Caco-2 (cell line): ENCODE results near the gene PRLR. TPM values are rescaled to one million over a fixed set of nuclear protein-coding genes. Genes with fewer than 3 reads are reported as not detected.

Experiments used
- BruUV-seq: library from RNA; stranded (reverse); fragments of 400-500 nt; replicated peaks from 2 replicates; lab custom pipeline; 2021; lab: Mats Ljungman, UMichigan
- CTCF ChIA-PET: fragments of 300-600 bp; sonication (Branson Sonifier 250); formaldehyde crosslinking; loops from one replicate; lab custom pipeline; 2022; ENCODE audit warnings: antibody characterized with exemption; lab: Charles Lee
- POLR2A ChIA-PET: fragments of 300-600 bp; sonication (Branson Sonifier 250); formaldehyde crosslinking; loops from one replicate; lab custom pipeline; 2022; ENCODE audit warnings: antibody characterized with exemption; lab: Charles Lee
- DNase-seq, 2 experiments: peaks; one replicate each; pipeline versions ENCODE4 v3.0.0 to v3.0.0-alpha.2; 2020 to 2022
- H3K27me3 ChIP-seq: replicated peaks from 2 replicates; pipeline ENCODE4 v1.6.0; 2011; ENCODE audit warnings: low read length; ENCODE audit not compliant: control insufficient read depth, insufficient read depth
- H3K36me3 ChIP-seq: 2 replicates; pipeline ENCODE4 v1.5.1; 2011; ENCODE audit warnings: low read length; ENCODE audit not compliant: control insufficient read depth, insufficient read depth
- H3K4me1 ChIP-seq: fragments of 250-450 bp; sonication (Bioruptor Pico); 2 replicates; pipeline ENCODE4 v1.5.1; 2020; ENCODE audit warnings: mild to moderate bottlenecking
- H3K4me3 ChIP-seq: 2 replicates; pipeline ENCODE4 v1.5.1; 2011; ENCODE audit warnings: low read depth, mild to moderate bottlenecking, control low read depth, low read length
- H3K9me3 ChIP-seq: fragments of 250-450 bp; sonication (Bioruptor Pico); 2 replicates; pipeline ENCODE4 v1.5.1; 2020; ENCODE audit warnings: mild to moderate bottlenecking, moderate library complexity
- H3K27ac Mint-ChIP-seq: one replicate; pipeline ENCODE4 v1.8.0; 2022; ENCODE audit warnings: mixed read lengths; ENCODE audit not compliant: unreplicated experiment
- H3K27me3 Mint-ChIP-seq: one replicate; pipeline ENCODE4 v1.8.0; 2022; ENCODE audit warnings: mixed read lengths; ENCODE audit not compliant: insufficient read depth, unreplicated experiment
- H3K36me3 Mint-ChIP-seq: one replicate; pipeline ENCODE4 v1.8.0; 2022; ENCODE audit warnings: mild to moderate bottlenecking, mixed read lengths; ENCODE audit not compliant: insufficient read depth, unreplicated experiment
- H3K4me1 Mint-ChIP-seq: one replicate; pipeline ENCODE4 v1.8.0; 2022; ENCODE audit warnings: low read depth, mixed read lengths; ENCODE audit not compliant: unreplicated experiment
- H3K4me3 Mint-ChIP-seq: one replicate; pipeline ENCODE4 v1.8.0; 2022; ENCODE audit warnings: mild to moderate bottlenecking, moderate library complexity, mixed read lengths; ENCODE audit not compliant: unreplicated experiment
- H3K9me3 Mint-ChIP-seq: one replicate; pipeline ENCODE4 v1.8.0; 2022; ENCODE audit warnings: mixed read lengths; ENCODE audit not compliant: unreplicated experiment
- intact Hi-C: fragments of 100-400 bp; cut with micrococcal nuclease; formaldehyde crosslinking; loops from one replicate; pipeline ENCODE4 v1.10.0; 2022; ENCODE audit not compliant: unreplicated experiment
- total RNA-seq: library from RNA; stranded (reverse); gene quantifications from 2 replicates; pipeline ENCODE4 v1.2.3, GENCODE V29; 2022
- TF ChIP-seq, protein P1 (sequence below), 2 experiments: fragments of 200-600 bp in 1 of 2; IDR thresholded peaks; 1 replicate in 1 of 2; 2 replicates in 1 of 2; pipeline versions ENCODE4 v1.5.1 to v1.8.0; 2011 to 2022; ENCODE audit warnings: antibody characterized with exemption in 1 of 2, control low read depth in 1 of 2, inconsistent platforms in 1 of 2, low read depth in 1 of 2, low read length in 1 of 2, mild to moderate bottlenecking in 1 of 2, moderate library complexity in 1 of 2; ENCODE audit not compliant: insufficient read depth in 1 of 2, severe bottlenecking in 1 of 2, unreplicated experiment in 1 of 2

Gene PRLR
- total RNA-seq, 1 experiment from 2014 or later = 2.3 TPM

DNA sequence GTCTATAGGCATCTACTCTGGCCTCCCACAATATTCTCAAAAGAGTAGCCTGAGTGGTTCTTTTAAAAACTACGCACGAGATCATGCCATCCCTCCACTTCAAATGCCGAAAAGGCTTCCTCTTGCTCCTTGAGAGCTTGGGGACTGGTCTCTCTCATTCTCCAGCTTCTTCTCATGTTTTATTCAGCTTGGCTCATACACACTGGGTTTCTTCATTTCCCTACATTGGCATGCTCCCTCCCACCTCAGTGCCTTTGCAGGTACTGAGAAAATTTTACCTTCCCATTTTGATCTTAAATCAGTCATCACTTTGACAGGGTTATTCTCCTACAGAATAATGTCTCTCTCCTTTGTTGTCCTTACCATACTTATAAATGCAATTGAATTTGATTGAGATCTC lies 20.4 kb downstream of the PRLR start:
- CTCF ChIA-PET = no interaction called here
- Histone ChIP-seq H3K36me3 (no peaks in the 10 kb centered on the region), H3K9me3 (no peaks in the 10 kb centered on the region), H3K4me1 (no peaks in the 10 kb centered on the region), H3K27me3 (no peaks in the 10 kb centered on the region), H3K4me3 (no peak overlapping the region)
- Mint-ChIP-seq H3K36me3 (no peaks in the 10 kb centered on the region), H3K27ac (no peak overlapping the region), H3K9me3 (no peaks in the 10 kb centered on the region), H3K27me3 (peaks cover 7% of the 10 kb centered on the region), H3K4me1 (no peaks in the 10 kb centered on the region), H3K4me3 (no peak overlapping the region)
- DNase-seq = no peak
- no TSS peak for BruUV-seq
- TF ChIP-seq, protein P1, sequence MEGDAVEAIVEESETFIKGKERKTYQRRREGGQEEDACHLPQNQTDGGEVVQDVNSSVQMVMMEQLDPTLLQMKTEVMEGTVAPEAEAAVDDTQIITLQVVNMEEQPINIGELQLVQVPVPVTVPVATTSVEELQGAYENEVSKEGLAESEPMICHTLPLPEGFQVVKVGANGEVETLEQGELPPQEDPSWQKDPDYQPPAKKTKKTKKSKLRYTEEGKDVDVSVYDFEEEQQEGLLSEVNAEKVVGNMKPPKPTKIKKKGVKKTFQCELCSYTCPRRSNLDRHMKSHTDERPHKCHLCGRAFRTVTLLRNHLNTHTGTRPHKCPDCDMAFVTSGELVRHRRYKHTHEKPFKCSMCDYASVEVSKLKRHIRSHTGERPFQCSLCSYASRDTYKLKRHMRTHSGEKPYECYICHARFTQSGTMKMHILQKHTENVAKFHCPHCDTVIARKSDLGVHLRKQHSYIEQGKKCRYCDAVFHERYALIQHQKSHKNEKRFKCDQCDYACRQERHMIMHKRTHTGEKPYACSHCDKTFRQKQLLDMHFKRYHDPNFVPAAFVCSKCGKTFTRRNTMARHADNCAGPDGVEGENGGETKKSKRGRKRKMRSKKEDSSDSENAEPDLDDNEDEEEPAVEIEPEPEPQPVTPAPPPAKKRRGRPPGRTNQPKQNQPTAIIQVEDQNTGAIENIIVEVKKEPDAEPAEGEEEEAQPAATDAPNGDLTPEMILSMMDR (IDR thresholded peaks at IDR 0.05; ENCODE audit: insufficient read depth in 1 of 2, low read depth in 1 of 2, low read length in 1 of 2, severe bottlenecking in 1 of 2, unreplicated experiment in 1 of 2) = no peak
- intact Hi-C loops = no loop called here
- POLR2A ChIA-PET = no interaction called here

DNA sequence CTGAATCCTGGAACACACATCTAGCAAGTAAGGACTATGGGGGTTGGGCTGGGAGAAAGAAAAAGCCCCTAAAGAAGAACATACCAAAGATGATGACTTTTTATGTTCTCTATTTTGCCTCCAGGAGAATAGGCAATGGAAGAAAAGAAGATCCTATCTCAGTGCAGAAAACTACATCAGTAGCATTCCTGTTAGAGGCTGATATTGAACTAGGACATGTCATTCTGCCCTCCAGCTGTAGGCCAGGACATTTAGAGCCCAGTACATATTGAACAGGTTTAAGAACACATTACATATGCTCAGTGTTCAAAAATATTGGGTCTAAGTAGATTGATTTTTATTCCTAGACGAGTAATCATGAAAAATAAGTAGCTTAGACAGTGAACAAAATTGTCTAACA lies 24.7 kb downstream of the PRLR start:
- H3K27me3 ChIP-seq = no peaks in the 10 kb centered on the region
- no TSS peak for BruUV-seq
- Mint-ChIP-seq H3K27ac (no peak overlapping the region), H3K27me3 (peaks cover 6% of the 10 kb centered on the region), H3K9me3 (no peaks in the 10 kb centered on the region), H3K4me1 (no peaks in the 10 kb centered on the region), H3K36me3 (no peaks in the 10 kb centered on the region), H3K4me3 (no peak overlapping the region)
- H3K9me3 ChIP-seq = no peaks in the 10 kb centered on the region
- no peaks in the 10 kb centered on the region for H3K36me3 ChIP-seq
- DNase-seq = no peak
- ChIA-PET CTCF (no interaction called here), POLR2A (no interaction called here)
- intact Hi-C loops = no loop called here
- TF ChIP-seq, protein P1 (IDR thresholded peaks at IDR 0.05; ENCODE audit: insufficient read depth in 1 of 2, low read depth in 1 of 2, low read length in 1 of 2, severe bottlenecking in 1 of 2, unreplicated experiment in 1 of 2) = no peak
- H3K4me3 ChIP-seq = no peak overlapping the region
- no peaks in the 10 kb centered on the region for H3K4me1 ChIP-seq

DNA sequence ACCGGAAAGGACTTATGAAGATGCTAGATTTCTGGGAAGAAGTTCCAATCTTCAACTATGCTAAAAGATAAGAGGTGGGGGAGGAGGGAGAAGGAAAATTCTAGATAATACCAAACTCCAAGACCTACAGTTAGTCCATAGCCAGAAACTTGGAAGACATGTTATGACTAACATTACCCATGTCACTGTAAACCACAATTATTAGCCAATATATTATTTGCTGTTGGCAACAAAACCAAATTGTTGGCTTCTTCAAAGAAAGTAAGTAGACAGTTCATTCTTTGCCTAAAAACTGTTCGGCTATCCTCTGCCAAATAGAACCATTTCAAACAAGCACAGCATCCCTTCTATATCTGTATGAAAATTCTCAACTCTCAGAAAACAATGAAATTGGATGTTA lies 25.1 kb downstream of the PRLR start:
- Histone ChIP-seq H3K4me3 (no peak overlapping the region), H3K9me3 (no peaks in the 10 kb centered on the region), H3K4me1 (no peaks in the 10 kb centered on the region), H3K36me3 (no peaks in the 10 kb centered on the region), H3K27me3 (no peaks in the 10 kb centered on the region)
- peaks cover 6% of the 10 kb centered on the region for H3K27me3 Mint-ChIP-seq
- H3K4me1 Mint-ChIP-seq = no peaks in the 10 kb centered on the region
- H3K27ac Mint-ChIP-seq = no peak overlapping the region
- no peak overlapping the region for H3K4me3 Mint-ChIP-seq
- intact Hi-C loops = no loop called here
- POLR2A ChIA-PET = no interaction called here
- CTCF ChIA-PET = no interaction called here
- no TSS peak for BruUV-seq
- no peaks in the 10 kb centered on the region for H3K36me3 Mint-ChIP-seq
- DNase-seq = no peak
- TF ChIP-seq, protein P1 (IDR thresholded peaks at IDR 0.05; ENCODE audit: insufficient read depth in 1 of 2, low read depth in 1 of 2, low read length in 1 of 2, severe bottlenecking in 1 of 2, unreplicated experiment in 1 of 2) = no peak
- no peaks in the 10 kb centered on the region for H3K9me3 Mint-ChIP-seq
